Activated CD4-positive, alpha-beta T cell treated with anti-CD3 and anti-CD28 coated beads, Interleukin-2, Interleukin-4, amounts not matched to agents 100 ng/mL and 50 ng/mL, durations not matched to agents 16 hours and 8 hours (primary cell): ENCODE data around the gene PCNX3.
A peak's percentile ranks its signal among the peaks of the same experiment; 100 is the strongest.

Source experiments
- DNase-seq: peaks from one replicate; pipeline ENCODE4 v3.0.0-alpha.2; 2020; ENCODE audit warnings: low spot score

The PCNX3 gene

DNA sequence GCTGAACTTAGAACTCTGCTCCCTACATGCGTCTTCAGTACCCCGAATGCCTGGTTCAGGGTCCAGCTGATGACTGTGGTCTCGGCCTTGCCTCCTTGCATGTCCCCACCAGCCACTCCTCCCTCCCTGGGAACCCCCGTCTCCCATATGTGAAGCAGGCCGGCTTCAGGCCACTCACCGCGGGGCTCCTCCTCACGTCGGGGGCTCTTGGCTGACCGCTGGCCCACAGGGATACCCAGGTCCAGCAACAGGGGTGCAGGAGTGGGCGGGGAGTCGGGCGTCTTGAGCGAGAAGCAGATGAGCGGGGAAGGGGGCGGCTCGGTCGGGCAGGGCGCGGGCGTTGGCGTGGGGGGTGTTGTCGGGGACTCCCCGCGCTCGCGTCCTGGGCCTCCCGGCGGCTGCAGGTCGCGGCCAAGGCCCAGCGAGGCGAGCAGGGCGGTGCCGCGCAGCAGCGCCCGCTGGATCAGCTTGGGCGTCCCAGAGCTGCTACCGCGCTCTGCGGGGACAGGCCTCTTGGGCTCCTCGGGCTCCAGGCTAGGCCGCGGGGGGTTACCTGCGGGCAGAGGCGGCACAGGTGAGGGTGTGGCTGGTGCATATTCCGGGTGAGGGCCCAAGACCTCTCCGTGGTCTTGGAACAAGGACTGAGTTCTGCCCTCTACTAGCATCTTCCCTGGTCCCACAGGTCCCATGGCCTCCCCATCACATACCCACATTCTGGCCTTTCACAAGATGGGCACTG is 16.2 kb upstream of the PCNX3 start:
- no peak for DNase-seq

DNA sequence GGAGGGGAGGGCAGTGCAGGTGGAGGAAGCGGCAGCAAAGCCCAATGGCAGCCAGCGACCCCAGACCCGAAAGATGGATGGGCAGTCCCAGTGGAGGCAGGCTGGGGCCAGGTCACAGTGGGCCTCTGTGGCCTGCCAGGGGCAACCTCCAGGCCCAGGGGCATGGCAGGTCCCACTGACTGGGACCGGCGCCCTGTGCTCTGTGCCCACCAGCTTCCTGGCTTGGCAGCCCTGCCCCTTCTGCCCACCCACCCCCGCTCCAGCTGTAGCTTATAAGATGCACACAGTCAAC is 15.7 kb upstream of the PCNX3 start:
- DNase-seq: no peak

DNA sequence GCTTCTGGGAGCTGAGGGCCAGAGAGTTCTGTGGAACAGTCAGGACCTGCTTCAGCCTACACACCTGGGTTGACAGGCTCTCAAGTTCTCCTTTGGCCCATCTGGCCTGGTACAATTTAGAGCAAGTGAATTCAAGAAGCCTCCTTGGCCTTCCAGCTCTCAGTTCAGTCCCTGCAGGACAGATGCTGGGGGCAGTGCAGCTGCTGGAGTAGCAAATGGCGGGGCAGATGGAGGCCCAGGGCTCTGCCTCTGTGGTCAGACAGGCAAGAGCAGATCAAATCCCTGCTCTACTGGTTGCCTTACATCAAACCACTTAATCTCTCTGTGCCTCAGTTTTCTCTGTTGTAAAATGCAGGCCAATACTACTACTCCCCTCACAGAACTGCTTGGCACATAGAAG is 11.3 kb upstream of the PCNX3 start:
- no peak for DNase-seq

DNA sequence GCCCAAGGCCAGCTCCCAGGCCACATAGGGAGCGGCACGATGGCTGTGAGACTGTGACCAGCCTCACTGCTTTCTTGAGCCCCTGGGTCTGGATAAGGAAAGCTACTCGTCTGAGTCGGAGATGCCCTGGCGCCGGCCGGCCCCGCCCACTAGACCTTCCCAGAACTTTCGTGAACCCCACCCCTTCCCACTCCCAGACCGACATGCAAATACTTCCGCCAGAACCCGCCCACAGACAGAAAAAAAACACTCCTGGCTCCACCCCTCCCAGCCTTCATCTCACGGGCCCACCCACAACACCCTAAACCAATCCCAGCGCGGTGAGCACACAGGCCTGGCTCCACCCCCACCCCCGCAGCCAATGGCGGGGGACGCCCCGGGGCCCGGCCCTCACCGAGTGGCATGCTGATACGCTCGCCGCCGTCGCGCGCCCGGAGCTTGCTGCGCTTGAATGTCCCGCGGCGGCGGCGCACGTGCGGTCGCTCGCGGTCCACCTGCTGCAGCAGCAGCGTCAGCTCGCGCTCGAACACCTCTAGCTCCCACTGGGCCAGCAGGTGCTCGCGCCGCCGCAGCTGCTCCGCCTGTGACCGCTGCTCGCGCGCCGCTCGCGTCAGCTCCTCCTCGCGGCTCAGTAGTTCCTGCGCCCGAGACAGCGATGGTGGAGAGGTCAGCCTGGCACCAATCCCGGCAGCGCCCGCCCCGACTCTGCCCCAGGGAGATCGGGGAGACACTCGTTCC is 8.5 kb upstream of the PCNX3 start:
- DNase-seq: no peak

DNA sequence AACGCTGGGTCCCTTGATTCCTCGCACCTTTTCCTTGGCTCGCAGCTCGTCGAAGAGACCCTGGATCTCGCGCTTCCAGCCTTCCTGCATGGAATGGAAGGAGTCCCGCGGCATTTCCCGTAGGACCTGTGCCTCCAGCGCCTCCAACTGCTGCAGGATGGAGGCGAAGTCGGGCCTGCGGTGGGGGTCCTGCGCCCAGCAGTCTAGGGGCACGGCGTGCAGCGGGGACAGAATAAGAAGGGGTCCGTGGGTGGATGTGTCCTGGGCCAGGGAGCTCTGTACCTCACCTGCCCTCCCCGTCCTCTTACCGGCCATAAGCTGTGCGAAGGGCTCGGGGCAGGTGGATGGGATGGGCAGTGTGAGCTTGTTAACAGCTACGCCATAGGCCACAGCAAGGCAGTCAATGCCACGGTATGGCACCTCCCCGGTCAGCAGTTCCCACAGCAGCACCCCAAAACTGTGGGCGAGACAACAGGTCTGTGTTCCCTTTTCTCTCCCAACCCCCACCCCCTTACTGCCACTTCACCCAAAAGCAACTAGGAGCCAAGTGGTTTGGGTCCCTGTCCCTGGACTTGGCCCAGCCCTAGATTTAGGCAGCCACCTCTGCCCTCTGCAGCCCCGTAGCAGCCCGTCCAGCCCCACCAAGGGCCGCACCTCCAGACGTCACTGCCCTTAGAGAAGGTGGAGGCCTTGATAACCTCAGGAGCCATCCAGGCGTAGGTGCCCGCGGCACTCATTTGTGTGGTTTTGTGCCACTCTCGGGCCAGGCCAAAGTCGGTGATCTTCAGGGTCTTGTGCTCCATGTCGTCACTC is 7.8 kb upstream of the PCNX3 start:
- DNase-seq: no peak

DNA sequence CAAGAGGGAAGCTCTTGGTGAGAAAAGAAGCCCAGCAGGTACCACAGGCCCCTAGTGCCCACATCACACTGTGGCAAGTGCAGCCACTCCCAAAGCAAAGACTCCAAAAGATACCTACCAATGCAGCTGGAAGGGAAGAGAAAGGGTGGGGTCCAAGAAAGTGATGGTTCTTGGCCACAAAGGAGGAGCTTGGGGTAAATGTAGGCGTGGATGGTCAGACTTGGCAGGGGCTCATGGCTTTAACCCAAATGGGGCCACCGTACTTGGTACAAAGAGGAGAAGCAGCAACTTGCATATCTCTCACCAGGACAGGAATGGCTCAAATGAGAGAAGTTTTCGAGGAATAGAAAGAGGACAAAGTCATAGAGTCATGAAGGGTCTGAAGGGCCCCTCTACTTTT is 6.3 kb upstream of the PCNX3 start:
- DNase-seq: no peak

DNA sequence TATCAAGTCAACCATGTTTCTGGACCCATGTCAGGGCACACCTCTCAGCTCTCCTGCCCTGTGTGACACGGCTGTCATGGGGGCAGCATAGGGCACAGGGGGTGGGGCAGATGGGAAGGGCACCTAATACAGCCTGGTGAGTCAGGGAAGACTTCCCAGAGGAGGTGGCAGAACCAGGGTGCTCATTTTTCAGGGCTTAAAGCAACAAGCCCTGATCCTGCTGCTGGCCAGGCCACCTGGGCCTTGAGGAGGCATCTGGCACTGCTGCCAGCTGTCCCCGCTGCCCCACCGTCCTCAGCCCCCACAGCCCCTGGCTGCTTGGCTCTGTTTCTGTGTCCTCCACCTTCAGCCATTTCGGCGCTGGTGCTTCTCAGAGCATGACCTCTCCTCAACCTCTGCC is 5.9 kb upstream of the PCNX3 start:
- DNase-seq: no peak

DNA sequence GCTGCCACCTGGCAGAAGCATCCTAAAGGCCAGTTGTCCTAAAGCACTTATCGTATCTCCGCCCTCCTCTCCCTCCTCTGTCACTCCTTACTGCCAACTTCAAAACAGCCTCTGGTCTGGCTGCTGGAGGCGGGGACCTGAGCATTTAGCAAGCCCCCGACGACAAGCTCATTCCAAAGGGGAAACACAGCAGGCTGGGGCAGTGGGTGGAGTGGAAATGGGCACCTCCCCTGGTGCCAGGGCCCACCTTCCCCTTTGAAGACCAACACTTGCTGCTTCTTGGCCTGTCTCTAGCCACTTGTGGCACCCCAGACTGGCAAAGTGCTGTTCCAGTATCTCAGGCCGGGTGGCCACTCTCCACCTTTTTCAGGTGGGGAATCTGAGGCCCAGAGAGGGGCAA is 5.2 kb upstream of the PCNX3 start:
- DNase-seq: no peak

DNA sequence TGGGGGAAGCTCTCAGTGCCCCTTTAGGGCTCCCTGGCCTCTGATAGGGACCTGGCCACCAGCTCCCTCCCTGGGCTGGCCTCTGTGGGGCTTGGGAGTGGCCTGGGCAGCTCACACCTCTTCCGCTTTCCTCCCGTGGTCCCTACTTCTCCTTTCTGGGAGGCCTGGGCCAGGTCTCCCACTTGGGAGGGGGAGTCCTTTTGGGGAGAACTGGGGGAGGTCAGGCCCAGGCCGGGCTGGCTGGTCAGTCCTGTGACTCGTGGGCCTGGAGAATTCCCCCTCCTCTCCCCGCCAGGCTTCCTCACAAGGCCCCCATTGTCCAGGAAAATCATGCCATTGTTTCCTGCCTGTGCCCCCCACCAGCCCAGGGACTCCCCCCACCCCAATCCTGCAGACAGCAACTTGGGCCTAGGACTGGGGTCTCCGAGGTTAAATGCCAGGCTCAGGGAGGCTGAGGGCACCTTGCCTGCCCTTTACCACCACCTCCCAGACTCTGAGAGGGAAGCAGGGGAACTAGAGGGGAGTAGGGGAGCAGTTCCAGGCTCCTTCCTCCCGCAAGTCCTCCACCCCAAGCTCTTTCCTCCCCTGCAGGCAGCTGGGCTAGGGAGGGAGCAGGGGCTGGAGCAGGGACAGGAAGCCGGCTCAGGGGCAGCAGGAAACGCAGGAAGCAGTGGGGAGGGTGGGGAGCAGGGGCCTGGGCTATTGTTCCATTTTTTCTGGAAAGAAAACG is 4.4 kb upstream of the PCNX3 start:
- no peak for DNase-seq

DNA sequence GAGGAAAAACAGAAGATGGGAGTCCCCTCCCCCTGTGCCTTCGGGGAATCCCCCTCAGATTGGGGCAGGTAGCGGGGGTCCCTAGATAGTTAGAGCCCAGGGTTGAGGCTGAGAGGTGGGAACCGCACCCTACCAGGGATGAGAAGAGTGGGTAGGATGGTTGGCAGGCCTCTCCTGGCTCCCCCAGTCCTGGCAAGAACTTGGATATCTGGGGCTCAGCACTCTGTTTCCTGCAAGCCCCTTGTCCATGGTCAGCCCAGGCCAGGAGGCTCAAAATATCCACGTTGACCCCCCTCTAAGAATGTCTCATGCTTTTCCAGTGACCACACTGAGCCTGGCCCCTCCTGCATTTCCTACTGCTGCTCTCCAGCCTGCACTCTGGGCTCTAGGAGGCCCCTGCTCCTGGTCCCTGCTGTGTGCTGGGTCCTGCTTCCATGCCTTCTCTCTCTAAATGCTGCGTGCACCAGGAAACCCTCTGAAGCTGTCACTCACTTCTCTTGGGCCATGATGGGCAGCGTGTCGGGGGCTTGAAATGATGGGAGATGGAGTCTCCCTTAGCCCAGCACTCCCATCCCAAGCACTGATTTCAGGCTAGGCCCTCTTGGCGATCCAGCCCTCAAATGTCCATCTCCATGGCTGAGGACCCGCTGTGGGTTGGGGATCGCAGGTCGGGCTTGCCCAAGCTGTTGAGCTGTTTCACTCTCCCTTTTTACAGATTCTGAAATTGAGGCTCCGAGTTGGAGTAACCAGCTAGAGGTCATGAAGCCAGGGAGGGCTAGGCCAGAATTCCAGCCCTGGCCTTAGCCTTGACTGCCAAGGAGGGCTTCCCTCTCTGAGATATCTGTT is 3.6 kb upstream of the PCNX3 start:
- no peak for DNase-seq

DNA sequence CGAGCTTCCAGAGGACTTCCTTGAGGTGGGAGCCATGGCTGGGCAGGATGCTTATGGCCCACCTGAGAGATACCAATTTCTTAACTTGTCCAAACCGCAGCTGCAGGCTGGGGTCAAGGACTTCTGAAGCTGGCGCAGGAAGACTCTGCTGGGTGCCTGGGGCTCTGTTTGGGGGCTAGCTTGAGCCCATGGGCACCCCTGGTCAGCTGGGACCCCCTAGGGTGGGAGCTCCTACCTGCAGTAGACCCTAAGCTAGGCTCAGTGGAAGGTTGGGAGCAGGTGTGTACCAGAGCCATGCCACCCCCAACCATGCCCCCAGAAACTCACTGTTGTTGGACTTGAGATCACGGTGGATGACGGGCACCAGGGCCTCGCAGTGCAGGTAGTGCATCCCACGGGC is 2.9 kb upstream of the PCNX3 start:
- no peak for DNase-seq

DNA sequence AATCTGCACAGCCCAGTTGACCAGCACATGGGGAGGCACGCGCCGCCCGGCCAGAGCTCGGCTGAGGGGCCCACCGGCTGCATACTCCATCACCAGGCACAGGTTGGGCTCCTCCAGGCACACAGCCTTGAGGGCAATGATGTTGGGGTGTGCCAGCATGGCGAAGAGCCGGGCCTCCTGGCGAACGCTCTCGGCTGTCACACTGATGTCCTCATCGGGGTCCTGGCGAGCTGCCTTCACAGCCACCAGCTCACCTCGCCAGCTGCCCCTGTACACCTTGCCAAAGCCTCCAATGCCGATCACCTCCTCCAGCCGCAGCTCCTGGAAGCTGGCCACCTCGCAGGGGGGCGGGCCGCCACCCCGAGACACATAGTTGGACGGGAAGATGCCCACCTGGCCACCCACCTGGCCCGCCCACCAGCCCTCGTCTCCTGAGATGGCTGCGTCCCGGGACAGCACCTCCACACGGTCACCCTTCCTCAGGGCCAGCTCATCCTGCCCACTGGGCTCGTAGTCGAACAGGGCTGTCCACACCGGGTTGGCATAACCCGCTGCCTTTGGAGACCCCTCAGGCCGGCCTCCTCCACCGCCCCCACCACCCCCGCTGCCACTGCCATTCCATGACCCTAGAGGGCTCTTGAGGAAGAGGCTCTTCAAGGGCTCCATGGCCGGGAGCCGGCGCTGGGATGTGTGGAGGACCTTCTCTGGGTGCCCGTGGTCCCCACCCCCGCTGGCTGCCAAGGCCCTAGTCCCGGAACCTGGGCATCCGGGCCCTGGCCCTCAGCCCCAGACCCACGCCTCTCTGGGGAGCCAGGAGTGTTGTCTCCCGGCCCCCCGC is 2.3 kb upstream of the PCNX3 start:
- no peak for DNase-seq

DNA sequence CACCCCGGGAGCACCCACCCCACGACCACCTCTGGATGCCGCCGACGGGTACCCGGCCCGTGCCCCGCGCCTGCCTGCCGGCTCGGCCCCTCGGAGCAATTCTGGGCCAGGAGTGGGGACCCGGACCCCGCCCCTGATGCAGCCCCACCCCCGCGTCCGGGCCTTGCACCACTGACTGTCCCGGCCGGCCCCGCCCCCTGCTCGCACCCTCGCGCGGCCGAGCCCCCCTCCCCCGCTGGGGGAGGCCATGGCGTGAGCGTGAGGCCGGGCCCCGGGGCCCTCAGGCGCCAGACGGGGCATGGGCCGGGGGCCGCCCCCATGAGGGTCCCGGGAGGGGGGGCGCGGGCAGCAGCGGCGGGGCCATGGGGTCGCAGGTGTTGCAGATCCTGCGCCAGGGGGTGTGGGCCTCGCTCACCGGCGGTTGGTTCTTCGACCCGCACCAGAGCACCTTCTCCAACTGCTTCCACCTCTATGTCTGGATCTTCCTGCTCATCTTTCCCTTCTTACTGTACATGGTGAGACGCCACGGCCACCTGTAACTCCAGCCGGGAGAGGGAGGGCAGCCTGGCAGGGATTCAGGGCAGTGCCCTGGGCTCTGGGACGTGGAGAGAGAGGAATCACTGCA is 486 bp downstream of the PCNX3 start:
- DNase-seq: peak; percentile 57

DNA sequence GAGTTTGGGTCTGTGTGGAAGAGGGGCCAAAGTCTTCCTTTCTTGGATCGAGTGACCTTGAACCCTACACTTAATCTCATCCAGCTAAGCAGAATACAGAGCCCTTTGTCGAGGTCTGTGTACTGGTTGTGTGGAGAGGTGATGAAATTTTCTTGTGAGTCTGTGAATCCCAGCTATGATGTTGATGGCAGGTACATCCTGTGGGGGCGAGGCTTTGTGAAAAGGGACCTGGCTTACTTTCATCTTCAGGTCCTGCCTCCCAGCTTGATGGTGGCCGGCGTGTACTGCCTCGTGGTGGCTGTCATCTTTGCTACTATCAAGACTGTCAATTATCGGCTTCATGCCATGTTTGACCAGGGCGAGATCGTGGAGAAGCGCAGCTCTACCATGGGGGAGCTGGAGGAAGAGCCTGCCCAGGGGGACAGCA is 1.0 kb downstream of the PCNX3 start:
- DNase-seq: peak; percentile 15

DNA sequence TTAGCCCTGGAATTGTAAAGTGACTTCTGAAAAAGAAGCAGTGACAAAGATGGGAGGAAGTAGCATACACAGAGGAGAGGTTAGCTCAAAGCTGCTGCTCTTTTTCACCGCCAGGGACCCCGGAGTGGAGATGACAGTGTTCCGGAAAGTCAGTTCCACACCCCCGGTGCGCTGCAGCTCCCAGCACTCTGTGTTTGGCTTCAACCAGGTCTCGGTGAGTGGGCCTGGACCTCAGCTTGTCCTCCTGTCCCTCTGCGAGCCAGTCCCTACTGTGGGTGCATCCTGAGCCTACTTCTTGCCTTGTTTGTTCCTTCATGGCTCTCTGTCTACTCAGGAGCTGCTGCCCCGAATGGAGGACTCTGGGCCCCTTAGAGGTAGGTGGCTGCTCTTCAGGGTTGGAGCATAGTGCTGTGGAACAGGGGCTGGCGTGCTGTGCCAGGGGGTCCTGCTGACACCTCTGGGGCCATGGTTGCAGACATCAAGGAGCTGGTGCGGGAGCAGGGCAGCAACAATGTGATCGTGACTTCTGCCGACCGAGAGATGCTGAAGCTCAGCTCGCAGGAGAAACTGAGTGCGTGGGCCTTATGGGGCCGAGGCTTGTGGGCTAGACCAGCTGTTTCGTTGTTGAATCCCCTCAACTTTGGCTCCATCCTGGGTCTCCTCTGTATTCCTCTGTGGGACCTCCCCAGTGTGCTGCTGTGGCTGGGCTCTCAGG is 1.7 kb downstream of the PCNX3 start:
- no peak for DNase-seq

DNA sequence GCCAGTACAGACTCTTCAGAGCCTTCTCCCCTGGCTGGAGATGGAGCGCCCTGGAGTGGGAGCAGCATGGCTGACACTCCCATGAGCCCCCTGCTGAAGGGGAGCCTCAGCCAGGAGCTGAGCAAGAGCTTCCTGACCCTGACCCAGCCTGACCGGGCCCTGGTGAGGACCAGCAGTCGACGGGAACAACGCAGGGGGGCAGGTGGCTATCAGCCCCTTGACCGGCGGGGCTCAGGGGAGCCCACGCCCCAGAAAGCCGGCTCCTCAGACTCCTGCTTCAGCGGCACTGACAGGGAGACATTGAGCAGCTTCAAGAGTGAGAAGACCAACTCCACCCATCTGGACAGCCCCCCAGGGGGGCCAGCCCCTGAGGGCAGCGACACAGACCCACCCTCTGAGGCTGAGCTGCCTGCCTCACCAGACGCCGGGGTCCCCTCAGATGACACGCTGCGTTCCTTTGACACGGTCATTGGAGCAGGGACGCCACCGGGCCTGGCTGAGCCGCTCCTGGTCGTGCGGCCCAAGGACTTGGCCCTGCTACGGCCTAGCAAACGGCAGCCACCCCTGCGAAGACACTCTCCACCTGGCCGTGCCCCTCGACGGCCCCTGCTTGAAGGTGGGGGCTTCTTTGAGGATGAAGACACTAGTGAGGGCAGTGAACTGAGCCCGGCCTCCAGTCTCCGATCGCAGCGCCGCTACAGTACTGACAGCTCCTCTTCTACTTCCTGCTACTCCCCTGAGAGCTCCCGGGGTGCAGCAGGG is 2.6 kb downstream of the PCNX3 start:
- no peak for DNase-seq

DNA sequence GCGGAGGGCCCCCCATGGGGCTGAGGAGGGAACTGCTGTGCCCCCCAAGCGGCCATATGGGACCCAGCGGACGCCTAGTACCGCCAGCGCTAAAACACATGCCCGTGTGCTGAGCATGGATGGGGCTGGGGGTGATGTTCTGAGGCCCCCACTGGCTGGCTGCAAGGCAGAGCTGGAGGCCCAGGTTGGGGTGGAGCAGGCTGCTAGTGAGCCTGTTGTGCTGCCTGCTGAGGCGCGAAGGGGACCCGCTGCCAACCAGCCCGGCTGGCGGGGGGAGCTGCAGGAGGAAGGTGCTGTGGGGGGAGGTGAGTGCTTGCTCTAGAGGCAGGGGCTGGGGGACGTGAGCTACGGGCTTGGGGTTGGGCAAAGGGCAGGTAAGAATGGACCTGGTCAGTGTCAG is 3.2 kb downstream of the PCNX3 start:
- no peak for DNase-seq

DNA sequence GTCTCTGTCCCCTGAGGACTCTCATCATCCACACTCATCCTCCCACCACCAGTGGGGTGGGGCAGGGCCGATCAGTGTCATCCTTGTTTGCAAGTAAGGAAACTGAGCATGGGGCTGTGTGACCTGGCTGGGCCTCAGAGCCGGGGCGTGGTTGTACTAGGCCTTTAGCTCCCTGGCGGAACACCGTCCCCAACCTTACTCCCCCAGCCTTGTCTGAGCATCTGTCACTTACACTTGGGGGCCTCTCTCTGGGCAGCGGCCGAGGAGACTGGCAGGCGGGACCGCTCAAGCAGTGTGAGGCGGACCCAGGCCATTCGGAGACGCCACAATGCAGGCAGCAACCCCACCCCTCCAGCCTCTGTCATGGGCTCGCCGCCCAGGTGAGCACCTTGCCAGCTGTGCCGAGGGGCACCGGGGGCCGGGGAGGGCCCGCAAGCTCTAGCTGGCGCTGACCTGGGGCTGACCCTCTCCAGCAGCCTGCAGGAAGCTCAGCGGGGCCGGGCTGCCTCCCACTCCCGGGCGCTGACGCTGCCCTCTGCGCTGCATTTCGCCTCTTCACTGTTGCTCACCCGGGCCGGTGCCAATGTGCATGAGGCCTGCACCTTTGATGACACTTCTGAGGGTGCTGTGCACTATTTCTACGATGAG is 3.8 kb downstream of the PCNX3 start:
- no peak for DNase-seq
